Measurements from ENCODE around the gene ENOX2. TPM values are rescaled to one million over a fixed set of nuclear protein-coding genes. Genes with fewer than 3 reads are reported as not detected.

Gene ENOX2
- polyA plus RNA-seq, 1 donor from 2014 or later = 48.7 TPM

GRCh38 chrX:130746077-130746476 is 156.9 kb downstream of the ENOX2 start:
- Histone ChIP-seq H3K4me2 (ENCODE audit: low read length) (no peak overlapping the region), H3K36me3 (ENCODE audit: insufficient read depth, low read length) (no peaks in the 10 kb centered on the region), H3K79me2 (replicated peaks; ENCODE audit: insufficient read depth, low read length) (no peaks in the 10 kb centered on the region), H3K9ac (ENCODE audit: low read length) (no peak overlapping the region), H3K4me3 (ENCODE audit: low read length) (no peak overlapping the region), H3K27me3 (ENCODE audit: insufficient read depth, low read depth, low read length) (no peaks in the 10 kb centered on the region), H3K9me3 (ENCODE audit: low read length) (no peaks in the 10 kb centered on the region), H3F3A (ENCODE audit: insufficient read depth, low read length, poor library complexity, severe bottlenecking) (no peaks in the 10 kb centered on the region), H3K9me2 (ENCODE audit: insufficient read depth, low read length) (no peaks in the 10 kb centered on the region), H2AFZ (ENCODE audit: low read depth, low read length) (no peak overlapping the region), H4K20me1 (ENCODE audit: insufficient read depth) (no peaks in the 10 kb centered on the region), H3K27ac (ENCODE audit: low read length) (no peak overlapping the region)
- TF ChIP-seq TAF1 (IDR thresholded peaks at IDR 0.05; ENCODE audit: low read depth) (no peak), EZH2 (IDR thresholded peaks at IDR 0.05; ENCODE audit: borderline replicate concordance, insufficient read depth, low read length, poor library complexity, severe bottlenecking) (no peak), EP300 (conservative IDR thresholded peaks at IDR 0.05; ENCODE audit: poor library complexity, severe bottlenecking) (no peak), SMC3 (conservative IDR thresholded peaks at IDR 0.05; ENCODE audit: poor library complexity) (no peak), POLR2AphosphoS5 (IDR thresholded peaks at IDR 0.05) (no peak), RAD21 (conservative IDR thresholded peaks at IDR 0.05) (no peak), MXI1 (conservative IDR thresholded peaks at IDR 0.05; ENCODE audit: poor library complexity, severe bottlenecking) (no peak), REST (IDR thresholded peaks at IDR 0.05; ENCODE audit: borderline replicate concordance) (no peak), CTCF (IDR thresholded peaks at IDR 0.05; ENCODE audit: poor library complexity, severe bottlenecking) (no peak)

- H4K20me1 ChIP-seq (ENCODE audit: insufficient read depth) = no peaks in the 10 kb centered on the region
- H3K4me3 ChIP-seq (ENCODE audit: low read length) = no peak overlapping the region
- no peak overlapping the region for H3K27ac ChIP-seq (ENCODE audit: low read length)
- no peak overlapping the region for H3K4me2 ChIP-seq (ENCODE audit: low read length)
- no peaks in the 10 kb centered on the region for H3K36me3 ChIP-seq (ENCODE audit: insufficient read depth, low read length)
- TF ChIP-seq EZH2 (IDR thresholded peaks at IDR 0.05; ENCODE audit: borderline replicate concordance, insufficient read depth, low read length, poor library complexity, severe bottlenecking) = no peak
- no peak for TF ChIP-seq POLR2AphosphoS5 (IDR thresholded peaks at IDR 0.05)
- TF ChIP-seq SMC3 (conservative IDR thresholded peaks at IDR 0.05; ENCODE audit: poor library complexity) = no peak
- no peak for TF ChIP-seq EP300 (conservative IDR thresholded peaks at IDR 0.05; ENCODE audit: poor library complexity, severe bottlenecking)
- H3K9me3 ChIP-seq (ENCODE audit: low read length) = no peaks in the 10 kb centered on the region
- no peaks in the 10 kb centered on the region for H3K27me3 ChIP-seq (ENCODE audit: insufficient read depth, low read depth, low read length)
- no peaks in the 10 kb centered on the region for H3F3A ChIP-seq (ENCODE audit: insufficient read depth, low read length, poor library complexity, severe bottlenecking)
- H3K79me2 ChIP-seq (replicated peaks; ENCODE audit: insufficient read depth, low read length) = no peaks in the 10 kb centered on the region
- no peak overlapping the region for H3K9ac ChIP-seq (ENCODE audit: low read length)
- no peaks in the 10 kb centered on the region for H3K9me2 ChIP-seq (ENCODE audit: insufficient read depth, low read length)
- no peak overlapping the region for H2AFZ ChIP-seq (ENCODE audit: low read depth, low read length)
Observed at GRCh38 chrX:130741584-130741983, 161.4 kb downstream of the ENOX2 start.

All from neural cell (in vitro differentiated cells).